Omental fat pad (tissue), 4 donors: ENCODE data around the gene CTDP1. TPM values are rescaled to one million over a fixed set of nuclear protein-coding genes. Genes with fewer than 3 reads are reported as not detected.

Experiments
- ATAC-seq: fragments of 150-250 bp; one replicate; pipeline ENCODE4 v1.9.1; 2016; ENCODE audit warnings: mild to moderate bottlenecking, moderate library complexity; ENCODE audit not compliant: low FRiP score
- DNase-seq: peaks from one replicate; pipeline ENCODE4 v3.0.0-alpha.2; 2019; ENCODE audit warnings: low spot score
- CTCF ChIP-seq, 3 donors: fragments of 450-650 bp; IDR thresholded peaks; one replicate each; pipeline ENCODE4 v1.5.1; 2016 to 2017; ENCODE audit warnings: antibody characterized with exemption in 3 of 3, mild to moderate bottlenecking in 3 of 3, moderate library complexity in 2 of 3
- total RNA-seq, 4 donors: library from RNA; depleted of rRNA; stranded (reverse); fragments of >200 nt; gene quantifications; one replicate each; pipeline ENCODE4 v1.1.0, GENCODE V29; 2016

CTDP1 gene
- total RNA-seq, 4 donors from 2014 or later, result 11.8 to 25.2 (median 16.0) TPM

DNA sequence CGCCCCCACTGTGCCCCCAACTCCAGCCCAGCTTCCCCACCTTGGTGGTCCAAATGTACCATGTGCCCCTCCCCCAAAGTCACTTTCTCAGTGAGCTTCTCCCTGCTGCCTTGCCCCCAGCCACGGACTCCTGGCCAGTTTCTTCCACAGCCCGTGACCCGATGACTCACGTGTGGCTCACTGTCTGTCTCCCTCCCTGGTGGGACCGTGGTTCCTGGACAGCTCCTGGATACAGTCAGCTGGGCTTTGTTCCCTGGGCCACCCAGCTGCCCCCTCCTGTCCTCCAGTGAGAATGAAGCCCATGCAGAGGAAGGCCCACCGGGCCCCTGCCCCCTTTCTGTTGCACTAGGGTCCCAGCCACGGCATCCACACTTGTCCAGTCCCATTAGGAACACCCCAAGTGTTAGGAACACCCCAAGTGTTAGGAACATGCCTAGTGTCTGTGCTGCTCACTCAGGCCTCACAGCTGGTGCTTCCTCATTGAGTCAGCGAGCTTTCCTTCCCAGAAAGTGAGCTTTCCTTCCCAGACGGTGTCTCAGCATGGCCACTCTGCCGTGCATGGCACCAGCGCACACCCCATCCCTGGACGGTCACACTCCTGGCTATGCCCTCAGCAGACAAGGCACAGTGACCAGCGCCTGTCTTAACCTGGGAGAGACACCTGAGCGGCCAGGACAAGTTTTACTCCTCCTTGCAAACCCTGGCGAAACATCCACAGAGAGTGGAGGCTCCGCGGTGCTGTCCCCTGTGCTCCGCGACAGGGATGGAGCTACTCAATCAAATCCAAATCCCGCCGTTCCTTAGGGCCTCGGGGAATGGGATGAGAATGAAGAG is 44.8 kb upstream of the CTDP1 start:
- no peak for TF ChIP-seq CTCF (IDR thresholded peaks at IDR 0.05)
- ATAC-seq (peak; percentile 27), DNase-seq (no peak)

- TF ChIP-seq CTCF (IDR thresholded peaks at IDR 0.05), result no peak
- no peak for DNase-seq
- no peak for ATAC-seq
Measured at GRCh38 chr18:79635427-79635726, 44.2 kb upstream of the CTDP1 start.

DNA sequence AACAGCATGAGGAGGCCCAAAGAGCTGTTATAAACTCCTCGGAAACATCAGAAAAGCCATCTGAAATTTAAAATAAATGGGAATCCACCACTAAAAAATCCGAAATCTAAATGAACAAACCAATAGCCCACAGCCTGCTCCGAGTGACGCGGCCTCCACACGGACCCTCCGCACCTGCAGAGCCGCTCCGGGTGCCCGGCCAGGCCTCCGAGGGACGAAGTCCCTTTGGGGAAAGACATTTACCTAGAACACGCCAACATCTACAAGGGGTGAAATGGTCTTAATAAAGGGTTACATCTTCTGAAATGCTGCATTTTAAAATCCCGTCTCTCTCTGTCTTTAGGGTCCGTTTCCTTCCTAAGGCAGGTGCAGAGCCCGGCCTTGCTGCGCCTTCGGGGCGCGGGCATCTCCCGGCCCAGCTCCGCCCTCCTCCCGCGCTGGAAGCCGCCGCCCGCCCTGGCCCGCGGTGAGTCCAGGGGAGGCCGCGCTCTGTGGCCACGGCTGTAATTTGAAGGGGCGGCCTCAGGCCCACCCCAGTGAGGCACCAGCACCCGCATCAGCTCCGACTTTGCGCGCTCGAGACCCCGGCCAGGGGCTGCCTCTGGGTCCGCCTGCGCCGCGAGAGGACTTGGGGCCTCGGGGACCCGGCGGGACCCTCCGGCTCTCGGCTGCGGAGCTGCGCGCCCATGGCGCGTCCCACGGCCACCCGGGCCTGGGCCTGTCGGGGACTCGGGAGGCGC is 42.3 kb upstream of the CTDP1 start:
- no peak for DNase-seq
- peak; percentile 37 for ATAC-seq
- TF ChIP-seq CTCF (IDR thresholded peaks at IDR 0.05), result no peak

DNA sequence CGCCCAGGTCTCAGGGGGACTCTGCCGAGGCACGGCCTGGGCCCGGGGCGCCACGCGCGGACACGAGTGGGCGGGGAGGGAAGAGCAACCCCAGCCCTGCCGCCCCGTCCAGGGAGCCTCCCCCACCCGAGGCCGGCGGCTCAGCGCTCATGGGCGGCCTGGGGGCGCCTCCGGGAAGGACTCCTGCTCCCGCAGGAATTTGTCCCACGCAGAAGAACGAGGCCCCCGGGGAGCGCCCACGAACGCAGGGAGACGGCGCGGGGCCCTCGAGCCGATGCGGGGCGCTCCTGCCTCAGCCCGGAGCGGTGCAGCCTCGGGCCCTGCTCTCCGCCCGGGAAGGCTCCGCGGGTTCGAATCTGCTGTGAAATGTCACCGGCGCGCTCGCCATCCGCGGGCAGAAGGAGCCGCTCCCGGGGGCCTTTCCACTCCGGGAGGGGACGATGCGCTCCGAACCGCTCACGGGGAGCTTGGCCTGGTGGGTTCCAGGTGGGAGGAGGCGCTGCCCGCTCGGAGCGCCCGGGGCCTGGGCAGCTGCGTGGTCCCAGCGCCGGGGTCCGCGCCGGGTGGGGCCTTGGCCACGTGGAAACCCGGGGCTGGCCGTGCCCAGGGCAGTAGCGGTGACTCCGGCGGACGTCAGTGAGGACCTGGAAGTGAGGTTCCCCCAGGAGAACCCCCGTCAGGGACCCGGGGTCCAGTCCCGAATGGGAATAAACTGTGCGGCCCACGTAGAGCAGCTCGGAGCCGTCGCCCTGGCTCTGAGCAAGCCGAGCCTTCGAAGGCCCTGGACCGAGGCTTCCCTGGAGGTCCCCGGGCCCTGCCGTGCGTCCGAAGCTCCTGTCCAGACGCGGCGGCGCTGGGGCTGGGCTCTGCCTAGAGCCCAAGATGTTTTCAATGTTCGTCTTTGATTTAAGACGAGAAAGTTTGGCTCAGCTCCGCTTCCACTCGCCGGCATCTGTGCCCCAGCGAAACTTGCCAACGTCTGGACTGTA is 41.4 kb upstream of the CTDP1 start:
- DNase-seq, result no peak
- no peak for TF ChIP-seq CTCF (IDR thresholded peaks at IDR 0.05)
- no peak for ATAC-seq

- DNase-seq (no peak), ATAC-seq (no peak)
- no peak for TF ChIP-seq CTCF (IDR thresholded peaks at IDR 0.05)
Measured at GRCh38 chr18:79639072-79639829, 40.4 kb upstream of the CTDP1 start.

DNA sequence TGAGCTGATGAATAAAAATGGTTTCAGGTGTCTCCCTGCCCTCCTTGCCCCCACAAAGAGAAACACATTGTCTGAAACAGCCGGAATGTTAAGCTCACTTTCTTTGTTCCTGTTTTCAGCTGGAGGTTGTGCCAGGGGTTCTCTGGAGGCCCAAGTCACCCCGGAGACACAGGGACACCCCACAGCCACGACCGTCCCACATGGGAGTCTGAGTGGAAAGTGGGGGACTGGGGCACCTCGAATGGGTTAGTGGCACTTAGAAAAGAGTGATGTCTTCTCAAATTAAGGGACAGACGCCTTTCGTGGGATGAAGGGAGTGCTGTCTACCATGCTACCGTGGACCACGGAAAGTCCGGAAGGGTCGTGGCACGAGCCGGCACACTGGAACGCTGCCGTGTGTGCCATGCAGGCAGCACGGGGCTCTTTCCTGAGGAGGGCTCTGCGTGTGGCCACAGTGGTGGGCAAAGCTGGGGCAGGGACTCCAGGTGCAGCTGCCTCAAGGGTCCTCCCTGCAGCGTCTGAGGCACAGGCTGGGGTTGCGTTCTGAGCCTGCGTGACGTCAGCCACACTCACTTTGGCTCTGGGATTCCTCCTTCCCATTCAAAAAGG is 39.4 kb upstream of the CTDP1 start:
- no peak for TF ChIP-seq CTCF (IDR thresholded peaks at IDR 0.05)
- ATAC-seq (no peak), DNase-seq (no peak)
